Endothelial cell (in vitro differentiated cells): ENCODE results near the gene ENSA. TPM values are rescaled to one million over a fixed set of nuclear protein-coding genes. Genes with fewer than 3 reads are reported as not detected.
A peak's percentile ranks its signal among the peaks of the same experiment; 100 is the strongest.
"Not testable (repeated sequence)": the region's sequence is repeated elsewhere in the genome, so short reads cannot be mapped to it uniquely, and the experiment has no call there.

Experiments
- DNase-seq: peaks from one replicate; pipeline ENCODE4 v3.0.0; 2021; ENCODE audit warnings: low spot score
- H3K27ac Mint-ChIP-seq: one replicate; pipeline ENCODE4 v1.8.0; 2021; ENCODE audit warnings: mixed read lengths, inconsistent platforms; ENCODE audit not compliant: unreplicated experiment
- H3K27me3 Mint-ChIP-seq: one replicate; pipeline ENCODE4 v1.8.0; 2021; ENCODE audit warnings: mild to moderate bottlenecking, moderate library complexity, mixed read lengths, inconsistent platforms; ENCODE audit not compliant: unreplicated experiment
- H3K36me3 Mint-ChIP-seq: one replicate; pipeline ENCODE4 v1.8.0; 2021; ENCODE audit warnings: mild to moderate bottlenecking, low read depth, mixed read lengths, inconsistent platforms; ENCODE audit not compliant: unreplicated experiment
- H3K4me1 Mint-ChIP-seq: one replicate; pipeline ENCODE4 v1.8.0; 2021; ENCODE audit warnings: mild to moderate bottlenecking, mixed read lengths, inconsistent platforms; ENCODE audit not compliant: unreplicated experiment
- H3K4me3 Mint-ChIP-seq: one replicate; pipeline ENCODE4 v1.8.0; 2021; ENCODE audit warnings: mild to moderate bottlenecking, mixed read lengths, inconsistent platforms; ENCODE audit not compliant: unreplicated experiment
- H3K9me3 Mint-ChIP-seq: one replicate; pipeline ENCODE4 v1.8.0; 2021; ENCODE audit warnings: mixed read lengths, inconsistent platforms; ENCODE audit not compliant: unreplicated experiment
- CTCF ChIP-seq: fragments of 200-600 bp; sonication (generic); IDR thresholded peaks from one replicate; pipeline ENCODE4 v1.5.0; 2021; ENCODE audit warnings: antibody characterized with exemption; ENCODE audit not compliant: unreplicated experiment
- total RNA-seq: library from RNA; stranded (reverse); fragmentation: NEBNext Ultra II Directional; extraction: Animal tissue kit (Norgen Biotek cat#: 25700); gene quantifications from one replicate; pipeline ENCODE4 v1.2.1, GENCODE V29; 2021; ENCODE audit not compliant: unreplicated experiment

The ENSA gene
- total RNA-seq, 1 donor from 2014 or later: 200 TPM

DNA sequence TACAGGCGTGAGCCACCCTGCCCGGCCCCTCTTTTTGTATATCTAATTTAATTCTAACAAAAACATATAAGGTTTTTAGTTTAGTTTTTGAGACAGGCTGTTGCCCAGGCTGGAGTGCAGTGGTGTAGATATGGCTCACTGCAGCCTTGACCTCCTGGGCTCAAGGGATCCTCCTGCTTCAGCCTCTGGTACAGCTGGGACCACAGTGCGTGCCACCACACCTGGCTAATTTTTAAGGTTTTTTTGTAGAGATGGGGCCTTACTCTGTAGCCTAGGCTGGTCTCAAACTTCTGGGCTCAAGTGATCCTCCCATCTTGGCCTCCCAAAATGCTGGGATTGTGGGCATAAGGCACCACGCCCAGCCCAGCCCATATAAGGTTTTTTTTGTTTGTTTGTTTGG is 18.8 kb downstream of the ENSA start:
- H3K36me3 Mint-ChIP-seq: peaks cover 3% of the 10 kb centered on the region

DNA sequence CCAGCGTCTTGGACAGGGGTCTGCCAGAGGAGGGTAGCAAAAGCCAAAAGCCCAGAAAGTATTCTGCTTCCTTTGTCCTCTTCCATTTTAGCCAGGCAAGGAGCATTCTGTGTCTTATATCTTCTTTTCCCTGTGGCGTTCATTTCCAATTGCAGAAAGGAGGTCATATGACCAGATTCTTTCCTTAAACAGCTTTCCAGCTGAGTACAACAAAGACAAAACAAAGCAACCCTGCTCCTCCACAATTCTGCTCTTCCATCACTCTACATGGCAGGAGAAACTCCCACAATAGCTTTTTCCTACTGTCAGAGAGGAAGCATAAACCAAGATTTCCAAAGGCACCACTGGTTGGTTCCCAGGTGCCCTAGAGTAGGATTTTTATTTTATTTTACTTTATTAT is 19.7 kb downstream of the ENSA start:
- H3K27me3 Mint-ChIP-seq: peaks cover 4% of the 10 kb centered on the region

More for the DNA sequence above, 18.8 kb downstream of the ENSA start:
- Mint-ChIP-seq H3K4me3 (no peak overlapping the region), H3K27ac (peak overlapping the region; percentile 98), H3K27me3 (peaks cover 4% of the 10 kb centered on the region), H3K9me3 (no peaks in the 10 kb centered on the region), H3K4me1 (peaks cover 28% of the 10 kb centered on the region)
- no peak for DNase-seq
- TF ChIP-seq CTCF: no peak

GRCh38 chr1:150606463-150607142 is 22.8 kb downstream of the ENSA start:
- H3K4me1 Mint-ChIP-seq: peaks cover 16% of the 10 kb centered on the region
- H3K27me3 Mint-ChIP-seq: peaks cover 4% of the 10 kb centered on the region
- TF ChIP-seq CTCF: no peak
- H3K9me3 Mint-ChIP-seq: no peaks in the 10 kb centered on the region
- H3K27ac Mint-ChIP-seq: peak overlapping the region; percentile 78
- DNase-seq: no peak
- H3K36me3 Mint-ChIP-seq: peaks cover 3% of the 10 kb centered on the region
- H3K4me3 Mint-ChIP-seq: no peak overlapping the region

More for the DNA sequence above, 19.7 kb downstream of the ENSA start:
- H3K27ac Mint-ChIP-seq: peak overlapping the region; percentile 93
- no peak for TF ChIP-seq CTCF
- H3K4me1 Mint-ChIP-seq: peaks cover 30% of the 10 kb centered on the region
- H3K4me3 Mint-ChIP-seq: no peak overlapping the region
- H3K36me3 Mint-ChIP-seq: peaks cover 3% of the 10 kb centered on the region
- H3K9me3 Mint-ChIP-seq: no peaks in the 10 kb centered on the region
- no peak for DNase-seq

- H3K9me3 Mint-ChIP-seq, DNase-seq, H3K36me3 Mint-ChIP-seq, H3K27me3 Mint-ChIP-seq, H3K4me3 Mint-ChIP-seq: not testable (repeated sequence)
- H3K27ac Mint-ChIP-seq: peak overlapping the region; percentile 98
- H3K4me1 Mint-ChIP-seq: peaks cover 11% of the 10 kb centered on the region
Observed at GRCh38 chr1:150605451-150605731, 24.0 kb downstream of the ENSA start.

- no peak for DNase-seq
- no peaks in the 10 kb centered on the region for H3K9me3 Mint-ChIP-seq
- H3K36me3 Mint-ChIP-seq: peaks cover 3% of the 10 kb centered on the region
- H3K27ac Mint-ChIP-seq: peak overlapping the region; percentile 98
- peaks cover 1% of the 10 kb centered on the region for H3K27me3 Mint-ChIP-seq
- TF ChIP-seq CTCF: no peak
- H3K4me1 Mint-ChIP-seq: peaks cover 8% of the 10 kb centered on the region
- H3K4me3 Mint-ChIP-seq: peak overlapping the region; percentile 37
Observed at GRCh38 chr1:150604226-150604588, 25.2 kb downstream of the ENSA start.
